Gastroesophageal sphincter (tissue), 4 donors: ENCODE results near the gene STK32B. TPM values are rescaled to one million over a fixed set of nuclear protein-coding genes. Genes with fewer than 3 reads are reported as not detected.

Experiments
- ATAC-seq: fragments of 150-250 bp; one replicate; pipeline ENCODE4 v1.9.1; 2016; ENCODE audit warnings: mild to moderate bottlenecking, moderate library complexity
- H3K27ac ChIP-seq, 4 donors: fragments of 200-600 bp; sonication (generic) in 3 of 4; 1 replicate in 3 of 4; 2 replicates in 1 of 4; pipeline ENCODE4 v1.5.1; 2016 to 2019
- H3K27me3 ChIP-seq: fragments of 200-600 bp; sonication (generic); one replicate; pipeline ENCODE4 v1.5.1; 2019
- H3K36me3 ChIP-seq, 2 donors: fragments of 200-600 bp; sonication (generic); one replicate each; pipeline ENCODE4 v1.5.1; 2019; ENCODE audit warnings: control low read depth in 1 of 2
- H3K4me1 ChIP-seq, 3 donors: fragments of 200-600 bp; sonication (generic); 1 replicate in 2 of 3; 2 replicates in 1 of 3; pipeline ENCODE4 v1.5.1; 2016 to 2019; ENCODE audit warnings: control low read depth in 2 of 3
- H3K4me3 ChIP-seq, 2 donors: fragments of 200-600 bp; sonication (generic); one replicate each; pipeline ENCODE4 v1.5.1; 2019; ENCODE audit warnings: mild to moderate bottlenecking in 1 of 2, moderate library complexity in 1 of 2
- H3K9me3 ChIP-seq, 3 donors: fragments of 200-600 bp; sonication (generic); one replicate each; pipeline ENCODE4 v1.5.1; 2017 to 2019; ENCODE audit warnings: control low read depth in 2 of 3
- EP300 ChIP-seq: sonication (generic); formaldehyde crosslinking; IDR thresholded peaks from one replicate; pipeline ENCODE4 v1.6.1; 2017; ENCODE audit warnings: antibody characterized with exemption, mild to moderate bottlenecking
- POLR2A ChIP-seq, 2 donors: fragments of 450-650 bp; IDR thresholded peaks; one replicate each; pipeline ENCODE4 v1.6.1; 2017; ENCODE audit warnings: antibody characterized with exemption in 2 of 2, mild to moderate bottlenecking in 2 of 2, moderate library complexity in 1 of 2
- POLR2AphosphoS5 ChIP-seq: sonication (generic); formaldehyde crosslinking; IDR thresholded peaks from one replicate; pipeline ENCODE4 v1.6.1; 2017; ENCODE audit warnings: antibody characterized with exemption
- WGBS, 2 donors: methylation state at CpG; one replicate each; pipeline ENCODE4 v1.1.5; 2018; ENCODE audit warnings: low coverage in 1 of 2; 5-methylcytosine and 5-hydroxymethylcytosine counted together
- total RNA-seq, 4 donors: library from RNA; depleted of rRNA; stranded (reverse); fragments of >200 nt; gene quantifications; one replicate each; pipeline ENCODE4 v1.1.0, GENCODE V29; 2016
- TF ChIP-seq, protein P1 (sequence below), 4 experiments: fragments of 200-600 bp in 2 of 4; fragments of 450-650 bp in 2 of 4; sonication (generic) in 1 of 4; IDR thresholded peaks; one replicate each; pipeline ENCODE4 v1.5.1; 2017 to 2019; ENCODE audit warnings: antibody characterized with exemption in 4 of 4, mild to moderate bottlenecking in 2 of 4, moderate library complexity in 2 of 4

STK32B gene
- total RNA-seq, 4 donors from 2014 or later = 1.9 to 5.3 (median 2.4) TPM

DNA sequence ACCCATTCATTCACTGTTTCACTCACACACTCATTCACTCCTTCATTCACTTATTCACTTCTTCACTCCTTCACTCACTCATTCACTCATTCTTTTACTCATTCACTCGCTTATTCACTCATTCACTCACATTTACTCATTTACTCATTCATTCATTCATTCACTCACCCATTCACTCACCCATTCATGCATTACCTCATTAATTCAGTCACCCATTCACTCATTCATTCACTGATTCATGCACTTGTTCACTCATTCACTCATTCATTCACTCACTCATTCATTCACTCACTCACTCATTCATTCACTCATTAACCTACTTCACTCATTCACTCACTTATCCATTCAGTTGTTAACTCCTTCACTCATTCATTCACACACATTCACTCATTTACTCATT is 70.8 kb downstream of the STK32B start:
- no peak overlapping the region for H3K27ac ChIP-seq
- H3K4me3 ChIP-seq = no peak overlapping the region
- TF ChIP-seq EP300 (no peak), POLR2AphosphoS5 (no peak), POLR2A (IDR thresholded peaks at IDR 0.05) (no peak)
- TF ChIP-seq, protein P1, sequence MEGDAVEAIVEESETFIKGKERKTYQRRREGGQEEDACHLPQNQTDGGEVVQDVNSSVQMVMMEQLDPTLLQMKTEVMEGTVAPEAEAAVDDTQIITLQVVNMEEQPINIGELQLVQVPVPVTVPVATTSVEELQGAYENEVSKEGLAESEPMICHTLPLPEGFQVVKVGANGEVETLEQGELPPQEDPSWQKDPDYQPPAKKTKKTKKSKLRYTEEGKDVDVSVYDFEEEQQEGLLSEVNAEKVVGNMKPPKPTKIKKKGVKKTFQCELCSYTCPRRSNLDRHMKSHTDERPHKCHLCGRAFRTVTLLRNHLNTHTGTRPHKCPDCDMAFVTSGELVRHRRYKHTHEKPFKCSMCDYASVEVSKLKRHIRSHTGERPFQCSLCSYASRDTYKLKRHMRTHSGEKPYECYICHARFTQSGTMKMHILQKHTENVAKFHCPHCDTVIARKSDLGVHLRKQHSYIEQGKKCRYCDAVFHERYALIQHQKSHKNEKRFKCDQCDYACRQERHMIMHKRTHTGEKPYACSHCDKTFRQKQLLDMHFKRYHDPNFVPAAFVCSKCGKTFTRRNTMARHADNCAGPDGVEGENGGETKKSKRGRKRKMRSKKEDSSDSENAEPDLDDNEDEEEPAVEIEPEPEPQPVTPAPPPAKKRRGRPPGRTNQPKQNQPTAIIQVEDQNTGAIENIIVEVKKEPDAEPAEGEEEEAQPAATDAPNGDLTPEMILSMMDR (IDR thresholded peaks at IDR 0.05) = no peak
- H3K4me1 ChIP-seq = no peaks in the 10 kb centered on the region
- 100% methylated on average over 1 of the region's 1 CpG for WGBS, 2 donors
- ATAC-seq = no peak
- H3K27me3 ChIP-seq = no peaks in the 10 kb centered on the region
- no peaks in the 10 kb centered on the region for H3K9me3 ChIP-seq
- H3K36me3 ChIP-seq = no peaks in the 10 kb centered on the region

DNA sequence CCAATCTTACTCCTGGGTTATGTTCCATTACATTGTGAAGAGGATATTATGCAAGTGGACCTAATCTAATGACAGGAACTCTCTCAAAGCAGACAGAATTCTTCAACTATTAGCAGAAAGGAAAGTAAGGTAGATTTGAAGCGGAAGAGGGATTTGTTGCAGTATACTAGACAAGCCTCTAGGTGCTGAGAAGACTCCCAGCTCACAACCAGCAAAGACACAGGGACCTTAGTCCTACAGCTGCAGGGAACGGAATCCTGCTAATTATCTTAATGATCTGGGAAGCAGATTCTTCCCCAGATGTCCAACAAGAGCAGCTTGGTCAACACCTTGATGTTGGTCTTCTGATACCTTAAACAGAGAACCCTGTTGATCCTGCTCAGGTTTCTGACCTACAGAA is 73.6 kb downstream of the STK32B start:
- WGBS, 2 donors = 87 to 100% methylated on average over 1 to 2 of the region's 2 CpGs
- Histone ChIP-seq H3K4me1 (no peaks in the 10 kb centered on the region), H3K4me3 (no peak overlapping the region), H3K36me3 (no peaks in the 10 kb centered on the region), H3K9me3 (no peaks in the 10 kb centered on the region), H3K27ac (no peak overlapping the region), H3K27me3 (no peaks in the 10 kb centered on the region)
- no peak for ATAC-seq
- TF ChIP-seq POLR2A (IDR thresholded peaks at IDR 0.05) (no peak), POLR2AphosphoS5 (no peak), EP300 (no peak)
- TF ChIP-seq, protein P1 (IDR thresholded peaks at IDR 0.05) = no peak

DNA sequence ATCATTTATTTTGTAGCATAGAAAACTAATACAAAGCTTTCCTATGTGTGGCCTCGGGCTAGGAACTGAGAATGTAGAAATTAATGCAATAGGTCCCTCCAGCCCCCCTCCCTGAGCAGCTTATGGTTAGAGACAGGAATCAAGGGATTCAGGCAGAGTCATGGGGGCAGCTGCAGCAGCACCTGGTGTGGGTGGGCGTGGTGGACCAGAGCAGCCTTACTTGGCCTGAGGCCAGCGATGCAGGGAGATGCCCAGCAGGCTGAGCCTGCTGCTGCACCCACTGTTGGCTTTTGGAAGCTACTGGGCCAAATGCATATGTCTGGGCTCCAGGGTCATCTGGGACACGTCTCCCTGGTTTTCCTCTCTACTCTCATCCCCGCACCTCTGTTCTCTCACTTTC is 74.0 kb downstream of the STK32B start:
- no peak for TF ChIP-seq POLR2A (IDR thresholded peaks at IDR 0.05)
- TF ChIP-seq, protein P1 (IDR thresholded peaks at IDR 0.05) = no peak
- TF ChIP-seq EP300 = no peak
- no peak for TF ChIP-seq POLR2AphosphoS5
- H3K36me3 ChIP-seq = no peaks in the 10 kb centered on the region

DNA sequence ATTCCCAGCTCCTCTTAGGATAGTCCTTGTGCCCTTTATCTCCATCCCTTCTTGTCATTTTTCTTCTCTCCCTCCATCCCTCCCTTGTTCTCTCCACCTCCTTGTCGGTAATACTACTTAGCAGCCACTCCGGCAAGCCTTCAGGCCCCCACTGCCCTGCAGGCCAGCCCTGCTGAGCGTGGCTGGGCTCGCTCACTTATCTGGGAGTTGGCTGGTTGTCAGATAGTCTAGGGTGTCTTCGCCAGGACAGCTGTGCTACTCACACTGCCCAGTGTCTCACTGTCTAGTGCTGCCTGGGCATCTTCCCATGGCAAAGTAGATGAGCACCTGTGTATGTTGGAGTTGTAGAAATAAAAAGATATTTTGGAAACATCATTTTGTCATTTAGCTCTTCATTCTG is 75.0 kb downstream of the STK32B start:
- H3K9me3 ChIP-seq = peaks cover 0 to 4% (median 0%) of the 10 kb centered on the region in 3 donors
- TF ChIP-seq, protein P1 (IDR thresholded peaks at IDR 0.05) = no peak
- TF ChIP-seq EP300 = no peak
- TF ChIP-seq POLR2AphosphoS5 = no peak
- no peak for TF ChIP-seq POLR2A (IDR thresholded peaks at IDR 0.05)
- ATAC-seq = no peak
- no peak overlapping the region for H3K27ac ChIP-seq
- no peaks in the 10 kb centered on the region for H3K36me3 ChIP-seq
- H3K4me1 ChIP-seq = no peaks in the 10 kb centered on the region
- H3K4me3 ChIP-seq = no peak overlapping the region
- H3K27me3 ChIP-seq = no peaks in the 10 kb centered on the region
- WGBS, 2 donors = 61 to 74% methylated on average over 3 to 4 of the region's 5 CpGs

More for the DNA sequence above, 74.0 kb downstream of the STK32B start:
- Histone ChIP-seq H3K4me3 (no peak overlapping the region), H3K4me1 (no peaks in the 10 kb centered on the region), H3K27ac (no peak overlapping the region), H3K9me3 (no peaks in the 10 kb centered on the region), H3K27me3 (no peaks in the 10 kb centered on the region)
- ATAC-seq = no peak
- WGBS, 2 donors = 83 to 88% methylated on average over 3 to 4 of the region's 5 CpGs

DNA sequence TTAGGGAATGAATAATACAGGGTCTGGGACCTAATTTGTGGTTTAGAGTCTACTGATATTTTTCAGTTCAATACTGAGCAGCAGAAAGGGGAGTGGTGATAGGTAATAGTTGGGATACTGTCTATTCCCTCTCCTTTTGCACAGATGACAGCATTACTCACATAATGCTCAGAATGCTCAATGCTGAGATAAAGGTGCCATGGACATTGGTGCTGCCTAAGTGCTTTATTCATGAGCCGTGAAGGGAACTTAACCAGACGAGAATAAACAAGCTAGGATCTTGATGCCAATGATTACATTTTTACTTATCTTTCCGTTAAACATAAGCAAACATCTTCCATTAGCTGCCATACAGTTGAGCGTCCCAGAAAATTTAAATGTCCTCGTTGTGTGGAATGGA is 75.6 kb downstream of the STK32B start:
- H3K27me3 ChIP-seq = no peaks in the 10 kb centered on the region
- no peak for ATAC-seq
- WGBS, 2 donors = 39 to 58% methylated on average over 5 of the region's 5 CpGs
- no peak overlapping the region for H3K4me3 ChIP-seq
- H3K27ac ChIP-seq = no peak overlapping the region
- H3K9me3 ChIP-seq = peaks cover 0 to 10% (median 0%) of the 10 kb centered on the region in 3 donors
- no peaks in the 10 kb centered on the region for H3K4me1 ChIP-seq
- TF ChIP-seq, protein P1 (IDR thresholded peaks at IDR 0.05) = no peak
- TF ChIP-seq POLR2A (IDR thresholded peaks at IDR 0.05) (no peak), EP300 (no peak), POLR2AphosphoS5 (no peak)
- no peaks in the 10 kb centered on the region for H3K36me3 ChIP-seq
